Gastroesophageal sphincter (tissue), 3 donors: ENCODE results near the gene RENBP.

Source experiments
- CTCF ChIP-seq, 4 experiments: fragments of 200-600 bp in 2 of 4; fragments of 450-650 bp in 2 of 4; sonication (generic) in 1 of 4; IDR thresholded peaks; one replicate each; pipeline ENCODE4 v1.5.1; 2017 to 2019; ENCODE audit warnings: antibody characterized with exemption in 4 of 4, mild to moderate bottlenecking in 2 of 4, moderate library complexity in 2 of 4
- EP300 ChIP-seq: sonication (generic); formaldehyde crosslinking; IDR thresholded peaks from one replicate; pipeline ENCODE4 v1.6.1; 2017; ENCODE audit warnings: antibody characterized with exemption, mild to moderate bottlenecking
- POLR2A ChIP-seq, 2 donors: fragments of 450-650 bp; IDR thresholded peaks; one replicate each; pipeline ENCODE4 v1.6.1; 2017; ENCODE audit warnings: antibody characterized with exemption in 2 of 2, mild to moderate bottlenecking in 2 of 2, moderate library complexity in 1 of 2

GRCh38 chrX:153937056-153937455 lies 7.4 kb downstream of the RENBP start:
- TF ChIP-seq EP300: no peak
- TF ChIP-seq CTCF (IDR thresholded peaks at IDR 0.05): no peak
- no peak for TF ChIP-seq POLR2A (IDR thresholded peaks at IDR 0.05)
